Activated CD4-positive, alpha-beta T cell treated with anti-CD3 and anti-CD28 coated beads for 24 hours (primary cell): ENCODE data around the gene IZUMO2.

Source experiments
- DNase-seq, 2 donors: peaks; one replicate each; pipeline ENCODE4 v3.0.0-alpha.2; 2020; ENCODE audit warnings: low read depth in 2 of 2

The IZUMO2 gene

GRCh38 chr19:50162988-50163387 is at the start of gene IZUMO2:
TSS of gene IZUMO2 (minus strand) at chr19:50163281. CDS start at chr19:50163194, 87 bp downstream.
- DNase-seq: no peak

GRCh38 chr19:50210425-50210824 is 47.3 kb upstream of the IZUMO2 start:
- no peak for DNase-seq

- DNase-seq: no peak
These were observed 46.0 kb upstream of the IZUMO2 start for GRCh38 chr19:50209131-50209530.

GRCh38 chr19:50207730-50208129 is 44.6 kb upstream of the IZUMO2 start:
- DNase-seq: no peak

GRCh38 chr19:50206191-50206590 is 43.1 kb upstream of the IZUMO2 start:
- DNase-seq: no peak

GRCh38 chr19:50205681-50206138 is 42.6 kb upstream of the IZUMO2 start:
- DNase-seq: no peak

- DNase-seq: no peak
These were observed 42.0 kb upstream of the IZUMO2 start for GRCh38 chr19:50204811-50205675.

GRCh38 chr19:50204081-50204428 is 41.0 kb upstream of the IZUMO2 start:
- no peak for DNase-seq

- DNase-seq: no peak
These were observed 40.4 kb upstream of the IZUMO2 start, which contains the start of gene MYH14 for GRCh38 chr19:50203281-50204080. TSS of gene MYH14 (plus strand) at chr19:50203622. CDS start at chr19:50210366, 6,744 bp downstream.

- DNase-seq: no peak
These were observed 39.8 kb upstream of the IZUMO2 start for GRCh38 chr19:50202962-50203280.

- DNase-seq: no peak
These were observed 39.3 kb upstream of the IZUMO2 start for GRCh38 chr19:50202386-50202785.

- DNase-seq: no peak
These were observed 36.1 kb upstream of the IZUMO2 start for GRCh38 chr19:50199259-50199555.

GRCh38 chr19:50198431-50199258 is 35.6 kb upstream of the IZUMO2 start:
- DNase-seq: no peak

- no peak for DNase-seq
These were observed 34.3 kb upstream of the IZUMO2 start for GRCh38 chr19:50197348-50197747.

GRCh38 chr19:50196322-50196932 is 33.3 kb upstream of the IZUMO2 start:
- no peak for DNase-seq

- DNase-seq: no peak
These were observed 32.1 kb upstream of the IZUMO2 start for GRCh38 chr19:50195224-50195623.

GRCh38 chr19:50192463-50193211 is 29.6 kb upstream of the IZUMO2 start:
- no peak for DNase-seq

GRCh38 chr19:50191216-50191615 is 28.1 kb upstream of the IZUMO2 start:
- DNase-seq: no peak

- no peak for DNase-seq
These were observed 27.4 kb upstream of the IZUMO2 start for GRCh38 chr19:50190439-50190891.

- no peak for DNase-seq
These were observed 26.2 kb upstream of the IZUMO2 start for GRCh38 chr19:50189331-50189730.

GRCh38 chr19:50187937-50188336 is 24.9 kb upstream of the IZUMO2 start:
- no peak for DNase-seq
